NCI-H1694 (cell line): ENCODE results near the gene FBXO4.
"Not testable (repeated sequence)": the region's sequence is repeated elsewhere in the genome, so short reads cannot be mapped to it uniquely, and the experiment has no call there.

Source experiments
- DNase-seq: peaks from one replicate; lab custom pipeline; 2025; lab: John Stamatoyannopoulos, UW

The FBXO4 gene

DNA sequence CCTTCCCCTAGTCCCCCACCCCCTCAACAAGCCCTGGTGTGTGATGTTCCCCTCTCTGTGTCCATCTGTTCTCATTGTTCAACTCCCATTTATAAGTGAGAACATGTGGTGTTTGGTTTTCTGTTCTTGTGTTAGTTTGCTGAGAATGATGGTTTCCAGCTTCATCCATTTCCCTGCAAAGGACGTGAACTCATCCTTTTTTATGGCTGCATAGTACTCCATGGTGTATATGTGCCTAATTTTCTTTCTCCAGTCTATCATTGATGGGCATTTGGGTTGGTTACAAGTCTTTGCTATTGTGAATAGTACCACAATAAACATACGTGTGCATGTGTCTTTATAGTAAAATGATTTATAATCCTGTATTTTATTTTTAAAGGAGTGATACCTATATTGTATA is 57.8 kb downstream of the FBXO4 start:
- DNase-seq, result not testable (repeated sequence)

DNA sequence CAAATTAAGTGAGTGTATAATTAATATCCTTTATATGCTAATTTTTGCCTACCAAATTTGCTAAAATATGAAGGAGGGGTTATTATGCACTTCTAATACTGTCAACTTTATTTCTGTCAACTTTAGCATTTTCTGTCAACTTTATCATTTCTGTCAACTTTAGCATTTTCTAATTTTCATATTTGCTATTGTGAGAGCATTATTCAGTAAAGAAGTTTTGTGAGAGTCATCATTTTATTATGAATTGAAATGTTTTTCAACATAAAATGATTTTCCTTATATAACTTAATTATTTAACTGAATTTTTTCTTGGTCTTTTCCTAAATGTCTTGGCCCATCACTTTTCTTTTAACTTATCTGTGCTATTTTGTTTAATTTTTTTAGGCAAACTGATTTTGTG is 58.2 kb downstream of the FBXO4 start:
- no peak for DNase-seq

DNA sequence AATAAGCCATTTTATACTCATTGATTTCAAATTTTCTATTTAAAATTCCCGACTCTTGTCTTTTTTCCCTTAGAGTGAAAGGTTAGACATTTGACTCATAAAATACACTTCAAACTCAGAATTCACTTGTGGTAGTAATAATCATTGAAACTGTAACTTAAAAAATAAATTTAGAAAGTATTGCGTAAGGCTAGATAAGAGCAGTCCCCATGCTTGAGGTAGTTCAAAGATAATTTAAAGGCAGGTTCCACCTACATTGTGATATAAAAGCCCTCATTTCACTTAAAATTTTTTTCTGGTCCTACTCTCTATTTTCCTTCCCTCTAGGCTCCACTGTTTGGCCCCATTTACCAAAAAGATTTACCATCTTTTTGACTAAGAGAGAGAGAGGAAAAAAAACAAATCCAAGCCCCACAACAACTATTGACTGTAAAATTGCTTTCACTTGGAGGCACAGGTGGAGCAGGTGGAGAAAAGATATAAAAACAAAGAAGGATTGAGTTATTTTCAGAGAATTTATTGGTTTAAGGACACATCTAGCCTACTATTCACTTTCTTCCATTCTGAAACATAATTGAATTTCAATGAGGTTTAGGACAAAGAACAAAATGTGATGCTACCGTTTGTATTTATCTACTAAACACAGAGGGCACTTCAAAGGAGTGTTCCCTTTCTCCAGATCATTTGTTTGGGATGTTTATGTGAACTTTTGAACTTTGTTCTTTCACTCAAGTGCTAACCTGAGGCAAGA is 61.0 kb downstream of the FBXO4 start:
- DNase-seq, result no peak
